IMR-90 (cell line): Measurements from ENCODE around the gene TCEAL6. TPM values are rescaled to one million over a fixed set of nuclear protein-coding genes. Genes with fewer than 3 reads are reported as not detected.

Source experiments
- ATAC-seq: fragments of 200-7000 bp; cut with Tn5 transposase; 2 replicates; pipeline ENCODE4 v1.9.1; 2020; ENCODE audit warnings: low read depth, mild to moderate bottlenecking, moderate library complexity
- BruUV-seq: library from RNA; stranded (reverse); fragments of 400-500 nt; replicated peaks from 2 replicates; lab custom pipeline; 2021; lab: Mats Ljungman, UMichigan
- CTCF ChIA-PET: fragments of 300-600 bp; formaldehyde crosslinking; extraction: SDS; loops from one replicate; lab custom pipeline; 2021; ENCODE audit warnings: antibody characterized with exemption; lab: Yijun Ruan, JAX
- POLR2A ChIA-PET: fragments of 300-600 bp; sonication (Branson Sonifier 250); formaldehyde crosslinking; loops from one replicate; lab custom pipeline; 2022; ENCODE audit warnings: antibody characterized with exemption; ENCODE audit not compliant: unreplicated experiment; lab: Charles Lee
- DNase-seq: peaks from one replicate; pipeline ENCODE4 v3.0.0; 2013
- H2AFZ ChIP-seq: replicated peaks from 2 replicates; pipeline ENCODE3; 2013; ENCODE audit warnings: low read length, mild to moderate bottlenecking; ENCODE audit not compliant: poor library complexity
- H2AK5ac ChIP-seq: 2 replicates; pipeline ENCODE4 v1.6.1; 2013; ENCODE audit warnings: low read depth, low read length, inconsistent platforms
- H2AK9ac ChIP-seq: replicated peaks from 2 replicates; pipeline ENCODE3; 2013; ENCODE audit warnings: mild to moderate bottlenecking, low read depth, low read length, moderate library complexity; ENCODE audit not compliant: poor library complexity
- H2BK120ac ChIP-seq: 2 replicates; pipeline ENCODE4 v1.6.1; 2013; ENCODE audit warnings: low read depth, low read length, inconsistent platforms
- H2BK15ac ChIP-seq: 3 replicates; pipeline ENCODE4 v1.6.1; 2013; ENCODE audit warnings: low read depth, low read length, inconsistent platforms
- H2BK20ac ChIP-seq: 2 replicates; pipeline ENCODE4 v1.6.1; 2013; ENCODE audit warnings: low read depth, mild to moderate bottlenecking, inconsistent platforms, low read length, moderate library complexity
- H2BK5ac ChIP-seq: 2 replicates; pipeline ENCODE4 v1.6.1; 2013; ENCODE audit warnings: mild to moderate bottlenecking, low read depth, low read length, inconsistent platforms; ENCODE audit not compliant: poor library complexity, severe bottlenecking
- H3K14ac ChIP-seq: replicated peaks from 2 replicates; pipeline ENCODE4 v1.6.1; 2013; ENCODE audit warnings: low read depth, low read length, inconsistent platforms
- H3K18ac ChIP-seq: 2 replicates; pipeline ENCODE4 v1.6.1; 2013; ENCODE audit warnings: low read depth, low read length, control low read depth
- H3K23ac ChIP-seq: 2 replicates; pipeline ENCODE4 v1.6.1; 2013; ENCODE audit warnings: low read depth, low read length, inconsistent platforms
- H3K27ac ChIP-seq: 2 replicates; pipeline ENCODE4 v1.5.1; 2013; ENCODE audit warnings: mild to moderate bottlenecking, control low read depth, low read length; ENCODE audit not compliant: insufficient read depth
- H3K27me3 ChIP-seq: 2 replicates; pipeline ENCODE4 v1.6.1; 2013; ENCODE audit warnings: low read length; ENCODE audit not compliant: control insufficient read depth, insufficient read depth
- H3K36me3 ChIP-seq: 2 replicates; pipeline ENCODE4 v1.6.1; 2013; ENCODE audit warnings: low read length, mixed read lengths; ENCODE audit not compliant: control insufficient read depth, insufficient read depth
- H3K4ac ChIP-seq: 2 replicates; pipeline ENCODE4 v1.6.1; 2013; ENCODE audit warnings: low read depth, low read length, inconsistent platforms
- H3K4me1 ChIP-seq: 2 replicates; pipeline ENCODE4 v1.6.1; 2013; ENCODE audit warnings: low read length, mixed read lengths; ENCODE audit not compliant: control insufficient read depth, insufficient read depth
- H3K4me2 ChIP-seq: 2 replicates; pipeline ENCODE4 v1.6.1; 2013; ENCODE audit warnings: low read depth, mild to moderate bottlenecking, control low read depth, low read length, moderate library complexity
- H3K4me3 ChIP-seq: 2 replicates; pipeline ENCODE4 v1.5.1; 2013; ENCODE audit warnings: low read depth, mild to moderate bottlenecking, control low read depth, low read length, moderate library complexity; ENCODE audit not compliant: insufficient read depth
- H3K56ac ChIP-seq: 2 replicates; pipeline ENCODE4 v1.6.1; 2013; ENCODE audit warnings: low read length, inconsistent platforms; ENCODE audit not compliant: insufficient read depth; ENCODE audit errors: extremely low read depth
- H3K79me1 ChIP-seq, 2 experiments: 2 replicates each; pipeline ENCODE4 v1.6.1; 2013; ENCODE audit warnings: low read length in 2 of 2, inconsistent platforms in 1 of 2, low read depth in 1 of 2
- H3K9ac ChIP-seq: 2 replicates; pipeline ENCODE4 v1.6.1; 2013; ENCODE audit warnings: low read depth, low read length, control low read depth
- H3K9me1 ChIP-seq: 2 replicates; pipeline ENCODE4 v1.6.1; 2013; ENCODE audit warnings: low read length, inconsistent platforms; ENCODE audit not compliant: insufficient read depth
- H3K9me3 ChIP-seq: 2 replicates; pipeline ENCODE4 v1.6.1; 2013; ENCODE audit warnings: low read length; ENCODE audit not compliant: control insufficient read depth, insufficient read depth
- H4K20me1 ChIP-seq: 2 replicates; pipeline ENCODE4 v1.6.1; 2013; ENCODE audit warnings: low read length, inconsistent platforms; ENCODE audit not compliant: insufficient read depth
- H4K5ac ChIP-seq: 2 replicates; pipeline ENCODE4 v1.6.1; 2013; ENCODE audit warnings: mild to moderate bottlenecking, low read depth, low read length, control low read depth
- H4K8ac ChIP-seq, 2 experiments: 2 replicates each; pipeline ENCODE4 v1.6.1; 2013; ENCODE audit warnings: low read depth in 2 of 2, low read length in 2 of 2, control low read depth in 1 of 2, inconsistent platforms in 1 of 2
- H4K91ac ChIP-seq: 2 replicates; pipeline ENCODE4 v1.6.1; 2013; ENCODE audit warnings: low read depth, low read length, inconsistent platforms; ENCODE audit not compliant: insufficient read depth
- BHLHE40 ChIP-seq: fragments of 150-350 bp; IDR thresholded peaks from 2 replicates; pipeline ENCODE4 v1.6.1; 2016; ENCODE audit warnings: mild to moderate bottlenecking, low read depth, low read length
- CEBPB ChIP-seq: IDR thresholded peaks from 2 replicates; pipeline ENCODE4 v1.6.1; 2012; ENCODE audit warnings: low read depth, low read length, improper control_type of control experiment
- CHD1 ChIP-seq: IDR thresholded peaks from 2 replicates; pipeline ENCODE4 v1.6.1; 2012; ENCODE audit warnings: low read depth, low read length, improper control_type of control experiment
- CTCF ChIP-seq: conservative IDR thresholded peaks from 2 replicates; pipeline ENCODE4 v1.5.1; 2012; ENCODE audit warnings: mild to moderate bottlenecking, low read depth, low read length, improper control_type of control experiment
- FOS ChIP-seq: fragments of 150-350 bp; IDR thresholded peaks from 2 replicates; pipeline ENCODE4 v1.6.1; 2016; ENCODE audit warnings: low read depth, low read length
- MAFK ChIP-seq: IDR thresholded peaks from 2 replicates; pipeline ENCODE4 v1.6.1; 2012; ENCODE audit warnings: low read depth, low read length, improper control_type of control experiment
- MAZ ChIP-seq: IDR thresholded peaks from 2 replicates; pipeline ENCODE4 v1.6.1; 2012; ENCODE audit warnings: low read depth, mild to moderate bottlenecking, low read length, improper control_type of control experiment, moderate library complexity, borderline replicate concordance
- MXI1 ChIP-seq: IDR thresholded peaks from 2 replicates; pipeline ENCODE4 v1.6.1; 2012; ENCODE audit warnings: low read depth, mild to moderate bottlenecking, low read length, moderate library complexity, borderline replicate concordance
- NFE2L2 ChIP-seq: fragments of 150-350 bp; IDR thresholded peaks from 2 replicates; pipeline ENCODE4 v1.6.1; 2016; ENCODE audit warnings: low read depth, mild to moderate bottlenecking, low read length
- POLR2A ChIP-seq: IDR thresholded peaks from 2 replicates; pipeline ENCODE4 v1.6.1; 2012; ENCODE audit warnings: mild to moderate bottlenecking, low read depth, low read length
- RAD21 ChIP-seq: IDR thresholded peaks from 2 replicates; pipeline ENCODE4 v1.6.1; 2012; ENCODE audit warnings: low read length, improper control_type of control experiment
- RCOR1 ChIP-seq: IDR thresholded peaks from 2 replicates; pipeline ENCODE4 v1.6.1; 2012; ENCODE audit warnings: mild to moderate bottlenecking, low read length, improper control_type of control experiment; ENCODE audit not compliant: insufficient replicate concordance
- RFX5 ChIP-seq: IDR thresholded peaks from 2 replicates; pipeline ENCODE4 v1.8.0; 2012; ENCODE audit warnings: low read depth, mild to moderate bottlenecking, low read length, moderate library complexity
- SMC3 ChIP-seq: fragments of 150-350 bp; IDR thresholded peaks from 2 replicates; pipeline ENCODE4 v1.6.1; 2016; ENCODE audit warnings: low read depth, mild to moderate bottlenecking, antibody characterized with exemption, low read length, moderate library complexity
- USF2 ChIP-seq: fragments of 150-350 bp; IDR thresholded peaks from 2 replicates; pipeline ENCODE4 v1.6.1; 2017; ENCODE audit warnings: mild to moderate bottlenecking, antibody characterized with exemption, low read length, low read depth
- WGBS, 2 experiments: methylation state at CpG; one replicate each; pipeline versions ENCODE4 v1.1.5 to v1.1.7; 2013; ENCODE audit warnings: missing lambda C conversion rate in 2 of 2; ENCODE audit not compliant: insufficient read length in 1 of 2; ENCODE audit errors: extremely low coverage in 2 of 2; 5-methylcytosine and 5-hydroxymethylcytosine counted together
- dilution Hi-C: fragments of 300-500 bp; cut with HindIII; formaldehyde crosslinking; loops from one replicate; pipeline ENCODE4 v1.14.3; 2018; ENCODE audit warnings: low sequenced_read_pairs; ENCODE audit not compliant: unreplicated experiment
- in situ Hi-C: fragments of 300-500 bp; cut with MboI; formaldehyde crosslinking; loops from 3 replicates; pipeline ENCODE4 v1.14.3; 2019; ENCODE audit warnings: low sequenced_read_pairs, inconsistent platforms, mixed read lengths
- intact Hi-C: fragments of 100-400 bp; cut with micrococcal nuclease; formaldehyde crosslinking; loops from 2 replicates; pipeline ENCODE4 v1.10.0; 2022
- polyA plus RNA-seq, 3 experiments: library from polyadenylated mRNA; depleted of rRNA; stranded (reverse); fragments of >200 nt; gene quantifications; 2 replicates each; pipeline ENCODE4 v1.2.3, GENCODE V29; 2012; ENCODE audit warnings: low replicate concordance in 1 of 3
- total RNA-seq: library from RNA; depleted of rRNA; stranded (reverse); fragments of >200 nt; gene quantifications from 2 replicates; pipeline ENCODE4 v1.2.3, GENCODE V29; 2012

TCEAL6 gene
- total and polyA plus RNA-seq, 2 of the 4 experiments (the other 2 are of a cell fraction), result not detected

- H4K20me1 ChIP-seq, result no peaks in the 10 kb centered on the region
- H3K4ac ChIP-seq, result no peak overlapping the region
- no peaks in the 10 kb centered on the region for H3K9me1 ChIP-seq
- no peak overlapping the region for H2BK15ac ChIP-seq
- in situ Hi-C loops, result no loop called here
- H3K9me3 ChIP-seq, result no peaks in the 10 kb centered on the region
- no peaks in the 10 kb centered on the region for H3K79me1 ChIP-seq
- no TSS peak for BruUV-seq
- H2AK9ac ChIP-seq, result no peak overlapping the region
- no peak overlapping the region for H2BK5ac ChIP-seq
- no peak overlapping the region for H4K5ac ChIP-seq
- POLR2A ChIA-PET, result no interaction called here
- H3K9ac ChIP-seq, result no peak overlapping the region
- H2AFZ ChIP-seq, result no peak overlapping the region
- no peak overlapping the region for H3K56ac ChIP-seq
- no peak overlapping the region for H2AK5ac ChIP-seq
- CTCF ChIA-PET, result no interaction called here
- H3K27me3 ChIP-seq, result peaks cover 4% of the 10 kb centered on the region; the same call in 1 of the 2 replicates
- H3K4me1 ChIP-seq, result no peaks in the 10 kb centered on the region
- dilution Hi-C loops, result no loop called here
- ATAC-seq (no peak), DNase-seq (no peak)
- no peak overlapping the region for H3K4me2 ChIP-seq
- no peak overlapping the region for H3K18ac ChIP-seq
- no peak for TF ChIP-seq POLR2A
- no peak for TF ChIP-seq CHD1
- TF ChIP-seq CTCF, result no peak
- TF ChIP-seq FOS, result no peak
- TF ChIP-seq RFX5, result no peak
- TF ChIP-seq NFE2L2, result no peak
- no peak for TF ChIP-seq RCOR1
- no peak for TF ChIP-seq USF2
- no peak for TF ChIP-seq CEBPB
- TF ChIP-seq SMC3, result no peak
- no peak for TF ChIP-seq BHLHE40
- TF ChIP-seq MAZ, result no peak
- TF ChIP-seq RAD21, result no peak
- no peak for TF ChIP-seq MXI1
- TF ChIP-seq MAFK, result no peak
- no peak overlapping the region for H4K91ac ChIP-seq
- H4K8ac ChIP-seq, result no peak overlapping the region
- no peak overlapping the region for H2BK20ac ChIP-seq
- H3K4me3 ChIP-seq, result no peak overlapping the region
- H3K14ac ChIP-seq, result no peak overlapping the region
- intact Hi-C loops, result no loop called here
- H3K23ac ChIP-seq, result no peak overlapping the region
- no peak overlapping the region for H2BK120ac ChIP-seq
- WGBS, 2 experiments, result 8% methylated on average over 2 of the region's 4 CpGs; no CpG with 5 or more reads in 1 of the 2 experiments
- H3K27ac ChIP-seq, result no peak overlapping the region
- H3K36me3 ChIP-seq, result no peaks in the 10 kb centered on the region
These were observed 4.2 kb downstream of the TCEAL6 start for GRCh38 chrX:102138064-102138463.
